ENCODE measurements around the gene ABCD3. TPM values are rescaled to one million over a fixed set of nuclear protein-coding genes. Genes with fewer than 3 reads are reported as not detected.
"Not testable (repeated sequence)": the region's sequence is repeated elsewhere in the genome, so short reads cannot be mapped to it uniquely, and the experiment has no call there.

Gene ABCD3
- total RNA-seq, 1 experiment from 2014 or later = 42.5 TPM

GRCh38 chr1:94438692-94439276 is 20.6 kb downstream of the ABCD3 start:
- in situ Hi-C loops (cut with HindIII; ENCODE audit: low pct_unique_long_range_greater_than_20kb, low sequenced_read_pairs) = no loop called here
- peak; percentile 26 for DNase-seq (ENCODE audit: low read depth, low spot score)

GRCh38 chr1:94440088-94440487 is 21.9 kb downstream of the ABCD3 start:
- in situ Hi-C loops (cut with HindIII; ENCODE audit: low pct_unique_long_range_greater_than_20kb, low sequenced_read_pairs) = no loop called here
- no peak for DNase-seq (ENCODE audit: low read depth, low spot score)

- DNase-seq (ENCODE audit: low read depth, low spot score); in situ Hi-C loops (cut with HindIII; ENCODE audit: low pct_unique_long_range_greater_than_20kb, low sequenced_read_pairs): not testable (repeated sequence)
Measured at GRCh38 chr1:94443067-94443466, 24.9 kb downstream of the ABCD3 start.

GRCh38 chr1:94444819-94445218 is 26.6 kb downstream of the ABCD3 start:
- DNase-seq (ENCODE audit: low read depth, low spot score); in situ Hi-C loops (cut with HindIII; ENCODE audit: low pct_unique_long_range_greater_than_20kb, low sequenced_read_pairs): not testable (repeated sequence)

GRCh38 chr1:94445733-94446132 is 27.5 kb downstream of the ABCD3 start:
- DNase-seq (ENCODE audit: low read depth, low spot score); in situ Hi-C loops (cut with HindIII; ENCODE audit: low pct_unique_long_range_greater_than_20kb, low sequenced_read_pairs): not testable (repeated sequence)

- DNase-seq (ENCODE audit: low read depth, low spot score); in situ Hi-C loops (cut with HindIII; ENCODE audit: low pct_unique_long_range_greater_than_20kb, low sequenced_read_pairs): not testable (repeated sequence)
Measured at GRCh38 chr1:94446177-94446576, 28.0 kb downstream of the ABCD3 start.

GRCh38 chr1:94448741-94449140 is 30.6 kb downstream of the ABCD3 start:
- in situ Hi-C loops (cut with HindIII; ENCODE audit: low pct_unique_long_range_greater_than_20kb, low sequenced_read_pairs) = not testable (repeated sequence)

GRCh38 chr1:94456736-94457135 is 38.5 kb downstream of the ABCD3 start:
- DNase-seq (ENCODE audit: low read depth, low spot score) = no peak
- in situ Hi-C loops (cut with HindIII; ENCODE audit: low pct_unique_long_range_greater_than_20kb, low sequenced_read_pairs) = no loop called here

More at GRCh38 chr1:94448741-94449140, 30.6 kb downstream of the ABCD3 start:
- DNase-seq (ENCODE audit: low read depth, low spot score) = not testable (repeated sequence)

GRCh38 chr1:94462606-94463005 is 44.4 kb downstream of the ABCD3 start:
- in situ Hi-C loops (cut with HindIII; ENCODE audit: low pct_unique_long_range_greater_than_20kb, low sequenced_read_pairs) = no loop called here
- DNase-seq (ENCODE audit: low read depth, low spot score) = no peak

- in situ Hi-C loops (cut with HindIII; ENCODE audit: low pct_unique_long_range_greater_than_20kb, low sequenced_read_pairs) = no loop called here
- DNase-seq (ENCODE audit: low read depth, low spot score) = no peak
Measured at GRCh38 chr1:94463056-94463764, 45.0 kb downstream of the ABCD3 start.

- DNase-seq (ENCODE audit: low read depth, low spot score) = peak; percentile 88
Measured at GRCh38 chr1:94463765-94464330, 45.7 kb downstream of the ABCD3 start.

GRCh38 chr1:94468708-94469107 is 50.5 kb downstream of the ABCD3 start:
- in situ Hi-C loops (cut with HindIII; ENCODE audit: low pct_unique_long_range_greater_than_20kb, low sequenced_read_pairs) = no loop called here
- DNase-seq (ENCODE audit: low read depth, low spot score) = no peak

More at GRCh38 chr1:94463765-94464330, 45.7 kb downstream of the ABCD3 start:
- in situ Hi-C loops (cut with HindIII; ENCODE audit: low pct_unique_long_range_greater_than_20kb, low sequenced_read_pairs) = no loop called here

GRCh38 chr1:94471271-94471670 is 53.1 kb downstream of the ABCD3 start:
- no peak for DNase-seq (ENCODE audit: low read depth, low spot score)
- in situ Hi-C loops (cut with HindIII; ENCODE audit: low pct_unique_long_range_greater_than_20kb, low sequenced_read_pairs) = no loop called here

GRCh38 chr1:94475232-94475631 is 57.0 kb downstream of the ABCD3 start:
- in situ Hi-C loops (cut with HindIII; ENCODE audit: low pct_unique_long_range_greater_than_20kb, low sequenced_read_pairs) = no loop called here
- DNase-seq (ENCODE audit: low read depth, low spot score) = no peak

GRCh38 chr1:94479682-94480081 is 61.5 kb downstream of the ABCD3 start:
- in situ Hi-C loops (cut with HindIII; ENCODE audit: low pct_unique_long_range_greater_than_20kb, low sequenced_read_pairs) = no loop called here
- no peak for DNase-seq (ENCODE audit: low read depth, low spot score)

- in situ Hi-C loops (cut with HindIII; ENCODE audit: low pct_unique_long_range_greater_than_20kb, low sequenced_read_pairs) = no loop called here
- peak; percentile 80 for DNase-seq (ENCODE audit: low read depth, low spot score)
Measured at GRCh38 chr1:94481473-94481933, 63.3 kb downstream of the ABCD3 start.

- in situ Hi-C loops (cut with HindIII; ENCODE audit: low pct_unique_long_range_greater_than_20kb, low sequenced_read_pairs) = no loop called here
Measured at GRCh38 chr1:94486990-94487389, 68.8 kb downstream of the ABCD3 start.

GRCh38 chr1:94490556-94490955 is 72.4 kb downstream of the ABCD3 start:
- no peak for DNase-seq (ENCODE audit: low read depth, low spot score)
- in situ Hi-C loops (cut with HindIII; ENCODE audit: low pct_unique_long_range_greater_than_20kb, low sequenced_read_pairs) = no loop called here

More at GRCh38 chr1:94486990-94487389, 68.8 kb downstream of the ABCD3 start:
- no peak for DNase-seq (ENCODE audit: low read depth, low spot score)
